Urinary bladder (tissue), 4 donors: ENCODE measurements around the gene HSPBP1. TPM values are rescaled to one million over a fixed set of nuclear protein-coding genes. Genes with fewer than 3 reads are reported as not detected.
"Not testable (repeated sequence)": the region's sequence is repeated elsewhere in the genome, so short reads cannot be mapped to it uniquely, and the experiment has no call there.

Experiments
- DNase-seq: peaks from one replicate; pipeline ENCODE4 v3.0.0-alpha.2; 2015; ENCODE audit errors: extremely low spot score
- H3K27ac ChIP-seq: one replicate; pipeline ENCODE4 v1.5.1; 2013; ENCODE audit warnings: low read depth, mild to moderate bottlenecking, moderate library complexity
- H3K36me3 ChIP-seq: one replicate; pipeline ENCODE4 v1.6.1; 2013; ENCODE audit warnings: mild to moderate bottlenecking, moderate library complexity; ENCODE audit not compliant: insufficient read depth
- H3K4me1 ChIP-seq: one replicate; pipeline ENCODE4 v1.6.1; 2013; ENCODE audit warnings: mild to moderate bottlenecking, moderate library complexity; ENCODE audit not compliant: insufficient read depth
- H3K4me3 ChIP-seq: one replicate; pipeline ENCODE4 v1.5.1; 2013; ENCODE audit warnings: low read depth, low read length
- WGBS: extraction: QIAGEN DNeasy Blood & Tissue Kit; methylation state at CpG from one replicate; pipeline ENCODE4 v1.1.7; 2013; 5-methylcytosine and 5-hydroxymethylcytosine counted together
- polyA plus RNA-seq: library from polyadenylated mRNA; stranded (reverse); fragments of 200-250 nt; gene quantifications from one replicate; pipeline ENCODE4 v1.2.3, GENCODE V29; 2013
- small RNA-seq: library from RNA; depleted of rRNA; stranded (forward); fragments of <200 nt; gene quantifications from one replicate; pipeline ENCODE3, GENCODE V24; 2014
- total RNA-seq: library from RNA; depleted of rRNA; stranded (reverse); fragments of >200 nt; gene quantifications from one replicate; pipeline ENCODE4 v1.2.3, GENCODE V29; 2014
- donor health status: healthy with polysubstance abuse.
- donor health status: healthy.

The HSPBP1 gene
- total and polyA plus RNA-seq, 2 donors, result 6.5 to 56.3 TPM

DNA sequence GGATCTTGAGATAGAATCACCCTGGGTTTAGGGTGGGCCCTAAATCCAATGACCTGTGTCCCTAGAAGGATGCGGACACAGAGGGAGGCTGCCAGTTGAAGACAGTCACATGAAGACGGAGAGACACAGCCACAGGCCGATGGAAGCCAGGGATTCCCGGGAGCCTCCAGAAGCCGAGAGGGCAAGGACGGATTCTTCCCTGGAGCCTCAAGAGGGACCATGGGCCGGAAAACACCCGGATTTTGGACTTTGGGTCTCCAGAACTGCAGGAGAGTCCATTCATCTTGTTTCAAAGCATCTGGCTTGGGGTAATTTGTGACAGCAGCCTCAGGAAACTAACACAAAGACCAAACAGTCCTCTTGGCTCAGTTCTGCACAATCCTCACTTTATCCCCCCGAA, 53.6 kb downstream of the HSPBP1 start:
- 79% methylated on average over 9 of the region's 9 CpGs for WGBS
- H3K4me1 ChIP-seq, result no peaks in the 10 kb centered on the region
- no peak overlapping the region for H3K27ac ChIP-seq
- no peak for DNase-seq
- H3K36me3 ChIP-seq, result peaks cover 8% of the 10 kb centered on the region
- H3K4me3 ChIP-seq, result no peak overlapping the region

DNA sequence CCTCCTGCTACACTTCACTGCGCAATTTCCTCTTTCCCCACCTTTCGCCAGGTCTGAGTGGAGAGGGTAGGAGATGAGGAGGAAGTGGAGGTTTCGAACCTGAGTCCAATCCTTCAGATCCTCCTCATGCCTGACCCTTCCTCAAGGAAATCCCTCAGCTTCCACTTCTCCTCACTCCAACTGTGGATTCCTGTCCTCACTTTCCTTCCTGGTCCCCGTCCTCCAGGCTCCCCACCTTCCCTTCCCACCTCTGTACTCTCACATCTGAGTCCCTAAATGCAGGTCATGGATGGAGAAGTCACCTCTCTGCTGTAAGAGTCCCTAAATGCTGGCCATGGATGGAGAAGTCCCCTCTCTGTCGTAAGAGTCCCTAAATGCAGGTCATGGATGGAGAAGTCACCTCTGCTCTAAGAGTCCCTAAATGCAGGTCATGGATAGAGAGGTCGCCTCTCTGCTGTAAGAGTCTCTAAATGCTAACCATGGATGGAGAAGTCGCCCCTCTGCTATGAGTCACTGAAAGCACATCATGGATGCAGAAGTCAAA, 54.4 kb downstream of the HSPBP1 start:
- no peaks in the 10 kb centered on the region for H3K4me1 ChIP-seq
- 91% methylated on average over 7 of the region's 7 CpGs for WGBS
- no peak for DNase-seq
- no peak overlapping the region for H3K4me3 ChIP-seq
- no peak overlapping the region for H3K27ac ChIP-seq
- peaks cover 3% of the 10 kb centered on the region for H3K36me3 ChIP-seq

DNA sequence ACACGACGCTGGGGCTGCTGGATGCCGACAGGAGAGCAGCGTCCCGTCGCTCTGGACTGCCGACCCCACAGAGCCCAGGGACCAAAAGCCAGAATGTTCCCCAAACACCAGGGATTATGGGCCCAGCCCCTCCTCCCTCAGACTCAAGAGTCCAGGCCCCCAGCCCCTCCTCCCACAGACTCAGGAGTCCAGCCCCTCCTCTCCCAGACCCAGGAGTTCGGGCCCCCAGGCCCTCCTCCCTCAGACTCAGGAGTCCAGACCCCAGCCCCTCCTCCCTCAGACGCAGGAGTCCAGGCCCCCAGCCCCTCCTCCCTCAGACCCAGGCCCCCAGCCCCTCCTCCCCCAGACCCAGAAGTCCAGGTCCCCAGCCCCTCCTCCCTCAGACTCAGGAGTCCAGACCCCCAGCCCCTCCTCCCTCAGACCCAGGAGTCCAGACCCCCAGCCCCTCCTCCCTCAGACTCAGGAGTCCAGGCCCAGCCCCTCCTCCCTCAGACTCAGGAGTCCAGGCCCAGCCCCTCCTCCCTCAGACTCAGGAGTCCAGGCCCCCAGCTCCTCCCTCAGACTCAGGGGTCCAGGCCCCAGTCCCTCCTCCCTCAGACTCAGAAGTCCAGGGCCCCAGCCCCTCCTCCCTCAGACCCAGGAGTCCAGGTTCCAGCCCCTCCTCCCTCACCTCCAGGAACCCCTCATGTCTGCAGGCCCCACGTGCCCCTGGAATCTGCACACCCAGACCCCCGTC, 55.1 kb downstream of the HSPBP1 start:
- H3K27ac ChIP-seq, H3K36me3 ChIP-seq, DNase-seq, H3K4me1 ChIP-seq, H3K4me3 ChIP-seq: not testable (repeated sequence)
- 63% methylated on average over 11 of the region's 11 CpGs for WGBS

DNA sequence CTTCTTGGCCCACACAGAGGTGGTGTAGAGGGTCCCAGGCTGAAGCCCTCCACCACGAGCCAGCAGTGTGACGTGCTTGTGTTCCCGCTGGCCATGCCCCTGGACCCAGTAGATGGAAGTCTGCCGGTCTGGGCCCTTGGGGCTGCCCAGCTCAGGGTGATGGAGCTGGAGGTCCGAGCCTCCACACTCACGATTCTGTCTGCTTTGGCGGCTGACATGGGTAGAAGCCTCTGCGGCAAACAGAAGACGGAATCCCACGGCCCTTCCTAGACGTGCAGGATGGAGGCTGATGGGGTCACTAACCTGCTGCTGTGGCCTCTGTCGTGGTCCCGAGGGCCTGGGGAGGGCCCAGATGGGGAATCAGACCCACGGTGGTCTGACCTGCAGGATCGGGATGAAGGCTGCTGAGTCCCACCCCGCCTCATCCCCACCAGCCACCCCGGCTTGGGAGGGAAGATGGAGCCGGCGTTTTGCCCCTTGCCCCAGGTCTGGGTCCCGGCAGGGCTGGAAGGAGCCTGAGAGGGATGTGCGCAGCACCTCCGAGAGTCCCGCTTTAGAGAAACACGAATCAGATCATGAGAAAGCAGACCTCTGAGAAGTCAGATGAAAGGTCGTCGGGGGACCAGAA, 55.8 kb downstream of the HSPBP1 start:
- no peaks in the 10 kb centered on the region for H3K4me1 ChIP-seq
- WGBS, result 79% methylated on average over 26 of the region's 26 CpGs
- no peak for DNase-seq
- no peak overlapping the region for H3K27ac ChIP-seq
- no peaks in the 10 kb centered on the region for H3K36me3 ChIP-seq
- no peak overlapping the region for H3K4me3 ChIP-seq

DNA sequence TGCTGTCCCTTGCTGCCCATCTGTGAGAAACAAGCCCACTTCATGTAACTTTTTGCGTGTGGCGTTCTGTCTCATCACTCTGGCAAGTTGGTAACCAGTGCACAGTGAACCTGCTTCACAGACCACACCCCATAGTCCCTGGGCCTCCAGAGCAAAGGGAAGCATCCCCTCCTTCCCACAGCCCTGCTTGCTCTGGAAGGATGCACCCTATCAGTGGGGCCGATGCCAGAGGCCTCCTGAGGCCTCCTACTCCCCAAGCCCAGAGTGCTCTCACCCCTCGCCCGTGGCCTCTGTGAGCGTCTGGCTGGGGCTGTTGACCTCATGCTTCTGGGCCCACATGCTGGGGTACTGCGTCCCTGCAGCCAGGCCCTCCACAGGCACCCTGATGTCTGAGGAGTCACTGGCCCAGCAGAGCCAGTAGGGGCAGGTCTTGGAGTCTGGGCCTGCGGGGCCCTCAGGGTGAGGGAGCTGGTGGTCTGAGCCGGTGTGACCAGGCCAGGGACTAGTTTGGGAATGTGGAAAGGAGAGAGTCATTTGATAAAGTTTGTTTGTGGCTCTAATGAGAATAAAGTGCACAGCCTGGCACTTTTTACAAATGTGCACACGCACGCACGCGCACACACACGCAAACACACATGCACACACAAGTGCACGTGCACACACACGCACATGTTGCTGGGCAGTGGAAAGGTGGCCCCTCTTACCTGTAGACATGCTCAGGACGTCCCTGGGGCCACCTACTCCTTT, 56.4 kb downstream of the HSPBP1 start:
- Histone ChIP-seq H3K36me3 (no peaks in the 10 kb centered on the region), H3K27ac (no peak overlapping the region), H3K4me1 (no peaks in the 10 kb centered on the region), H3K4me3 (no peak overlapping the region)
- no peak for DNase-seq
- 83% methylated on average over 17 of the region's 17 CpGs for WGBS

DNA sequence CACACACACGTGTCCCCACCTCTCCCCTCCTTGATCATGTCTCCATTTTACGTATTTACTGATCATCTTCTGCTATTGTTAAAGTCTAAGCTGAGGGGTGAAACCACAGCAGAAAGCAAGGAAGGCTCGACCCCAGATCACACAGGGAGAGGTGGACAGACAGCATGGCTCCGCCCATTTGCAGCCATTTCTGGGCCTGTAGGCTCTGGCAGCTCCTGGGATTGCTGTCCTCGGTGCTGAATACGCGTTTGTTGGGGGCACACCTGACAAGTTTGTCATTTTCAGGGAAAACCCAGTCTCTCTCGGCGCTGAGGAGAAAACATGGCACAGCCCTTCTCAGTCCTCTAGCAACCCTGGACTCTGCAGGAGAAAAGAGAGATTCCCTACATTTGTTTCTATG, 59.4 kb downstream of the HSPBP1 start:
- H3K4me1 ChIP-seq, result no peaks in the 10 kb centered on the region
- no peak overlapping the region for H3K27ac ChIP-seq
- DNase-seq, result no peak
- 69% methylated on average over 9 of the region's 9 CpGs for WGBS
- no peak overlapping the region for H3K4me3 ChIP-seq
- no peaks in the 10 kb centered on the region for H3K36me3 ChIP-seq

DNA sequence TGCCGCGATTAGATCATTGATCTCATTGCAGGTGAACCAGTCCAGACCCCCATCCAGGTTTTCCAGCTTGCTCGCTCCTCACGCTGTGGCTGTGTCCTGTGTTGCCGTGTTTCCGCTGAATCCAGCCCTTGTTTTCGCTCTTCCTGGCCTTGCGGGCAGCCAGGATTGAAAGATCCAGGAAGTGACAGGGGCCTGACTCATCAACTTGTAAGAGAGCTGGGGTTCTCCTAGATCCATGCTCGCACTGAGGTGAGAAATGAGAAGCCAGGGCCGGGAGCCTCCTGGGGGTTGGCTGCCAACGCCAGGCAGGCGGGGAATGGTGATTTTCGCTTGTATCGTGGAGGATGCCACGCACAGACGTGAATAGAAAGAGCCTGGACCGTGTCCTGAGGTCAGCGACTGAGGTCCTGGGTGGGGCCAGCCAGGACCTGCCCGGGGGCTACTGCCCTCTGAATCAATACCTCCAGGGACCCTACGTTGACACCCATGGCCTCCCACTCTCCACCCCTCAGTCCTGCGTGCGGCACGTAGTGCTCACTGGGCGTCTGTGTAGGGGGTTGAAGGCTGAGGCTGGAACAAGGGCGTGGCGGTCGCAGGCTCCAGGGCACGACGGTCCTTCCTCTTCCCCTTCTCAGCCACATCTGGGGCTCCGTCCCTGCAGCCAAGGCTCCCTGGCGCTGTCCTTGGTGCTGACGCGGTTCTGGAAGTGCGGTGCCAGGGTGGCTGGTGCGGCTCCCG, 63.3 kb downstream of the HSPBP1 start:
- WGBS, result 5% methylated on average over 36 of the region's 36 CpGs
- Histone ChIP-seq H3K27ac (no peak overlapping the region), H3K4me1 (no peaks in the 10 kb centered on the region), H3K36me3 (no peaks in the 10 kb centered on the region), H3K4me3 (no peak overlapping the region)
- peak; percentile 59 for DNase-seq

DNA sequence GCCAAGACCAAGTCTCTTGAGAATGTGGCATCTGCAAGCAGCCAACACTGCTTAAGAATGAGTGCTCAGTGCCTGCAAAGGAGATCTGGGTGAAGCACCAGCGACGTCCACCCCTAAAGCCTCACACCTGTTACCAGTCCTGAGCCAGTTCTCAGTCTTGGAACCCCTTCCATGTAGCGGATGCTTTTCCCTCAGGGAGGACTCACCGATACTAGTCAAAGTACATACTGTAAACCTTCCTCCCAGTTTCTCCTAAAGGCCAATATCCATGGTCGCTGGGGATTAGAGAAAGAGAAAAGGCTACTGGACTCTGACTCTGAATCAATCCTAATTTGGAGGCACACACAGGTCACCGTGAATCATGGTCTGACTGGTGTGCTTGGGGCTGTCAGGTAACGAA, 66.4 kb downstream of the HSPBP1 start:
- H3K4me1 ChIP-seq, result no peaks in the 10 kb centered on the region
- no peaks in the 10 kb centered on the region for H3K36me3 ChIP-seq
- H3K27ac ChIP-seq, result no peak overlapping the region
- H3K4me3 ChIP-seq, result no peak overlapping the region
- DNase-seq, result no peak
- WGBS, result 82% methylated on average over 7 of the region's 7 CpGs

DNA sequence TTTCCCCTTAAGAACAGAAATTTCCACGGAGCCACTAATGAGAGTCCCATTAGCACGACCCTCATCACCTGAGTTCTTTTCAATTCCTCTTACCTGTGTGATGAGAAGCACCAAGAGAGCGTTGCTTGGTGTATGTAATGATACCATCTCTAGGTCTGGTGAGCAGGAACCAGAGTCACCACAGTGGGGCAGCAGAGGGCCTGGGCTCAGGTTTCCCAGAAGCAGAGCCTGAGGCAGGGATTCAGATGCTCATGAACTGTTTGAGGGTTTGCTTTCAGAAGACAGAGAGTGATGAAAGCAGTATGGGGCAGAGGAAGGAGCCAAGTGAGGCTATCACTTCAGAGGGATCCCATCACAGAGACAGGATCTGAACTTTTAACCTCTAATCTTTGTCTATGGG, 67.5 kb downstream of the HSPBP1 start:
- 75% methylated on average over 3 of the region's 3 CpGs for WGBS
- no peaks in the 10 kb centered on the region for H3K4me1 ChIP-seq
- no peaks in the 10 kb centered on the region for H3K36me3 ChIP-seq
- no peak overlapping the region for H3K27ac ChIP-seq
- no peak for DNase-seq
- no peak overlapping the region for H3K4me3 ChIP-seq

Small RNA genes within 50 kb of the gene (small RNA-seq; reads per million reads assigned to genes)
- 0.09 reads per million for gene MIR6802
- gene MIR6803, result 0.18 reads per million
- gene MIR6804, result not detected

Other genes starting within 250 kb of the HSPBP1 start
- not detected for gene GP6, start 241.8 kb downstream of the HSPBP1 start, total RNA-seq
- gene GP6, start 241.8 kb downstream of the HSPBP1 start, polyA plus RNA-seq, result 0.16 TPM
- 15.0 TPM for gene RDH13, start 217.0 kb downstream of the HSPBP1 start, total RNA-seq
- gene RDH13, start 217.0 kb downstream of the HSPBP1 start, polyA plus RNA-seq, result 12.4 TPM
- gene EPS8L1, start 204.2 kb downstream of the HSPBP1 start, total RNA-seq, result 3.0 TPM
- 8.1 TPM for gene EPS8L1, start 204.2 kb downstream of the HSPBP1 start, polyA plus RNA-seq
- gene PPP1R12C, start 162.5 kb downstream of the HSPBP1 start, total RNA-seq, result 24.8 TPM
- 219 TPM for gene PPP1R12C, start 162.5 kb downstream of the HSPBP1 start, polyA plus RNA-seq
- gene TNNT1, start 130.9 kb downstream of the HSPBP1 start, total RNA-seq, result 47.2 TPM
- gene TNNT1, start 130.9 kb downstream of the HSPBP1 start, polyA plus RNA-seq, result not detected
- not detected for gene TNNI3, start 122.4 kb downstream of the HSPBP1 start, total RNA-seq
- gene TNNI3, start 122.4 kb downstream of the HSPBP1 start, polyA plus RNA-seq, result not detected
- 0.37 TPM for gene DNAAF3, start 113.5 kb downstream of the HSPBP1 start, total RNA-seq
- 0.62 TPM for gene DNAAF3, start 113.5 kb downstream of the HSPBP1 start, polyA plus RNA-seq
- gene SYT5, start 99.8 kb downstream of the HSPBP1 start, total RNA-seq, result 0.74 TPM
- gene SYT5, start 99.8 kb downstream of the HSPBP1 start, polyA plus RNA-seq, result 0.77 TPM
- 3.6 TPM for gene PTPRH, start 70.6 kb downstream of the HSPBP1 start, total RNA-seq
- 1.6 TPM for gene PTPRH, start 70.6 kb downstream of the HSPBP1 start, polyA plus RNA-seq
- 0.79 TPM for gene TMEM86B, start 51.3 kb downstream of the HSPBP1 start, total RNA-seq
- 4.5 TPM for gene TMEM86B, start 51.3 kb downstream of the HSPBP1 start, polyA plus RNA-seq
- gene PPP6R1, start 21.1 kb downstream of the HSPBP1 start, total RNA-seq, result 14.5 TPM
- gene PPP6R1, start 21.1 kb downstream of the HSPBP1 start, polyA plus RNA-seq, result 43.1 TPM
- gene BRSK1, start 3.9 kb upstream of the HSPBP1 start, total RNA-seq, result 9.7 TPM
- gene BRSK1, start 3.9 kb upstream of the HSPBP1 start, polyA plus RNA-seq, result 8.8 TPM
- 0.48 TPM for gene TMEM150B, start 45.2 kb upstream of the HSPBP1 start, total RNA-seq
- 1.7 TPM for gene TMEM150B, start 45.2 kb upstream of the HSPBP1 start, polyA plus RNA-seq
- gene KMT5C, start 59.8 kb upstream of the HSPBP1 start, total RNA-seq, result 9.3 TPM
- 10.2 TPM for gene KMT5C, start 59.8 kb upstream of the HSPBP1 start, polyA plus RNA-seq
- not detected for gene COX6B2, start 74.6 kb upstream of the HSPBP1 start, total RNA-seq
- gene COX6B2, start 74.6 kb upstream of the HSPBP1 start, polyA plus RNA-seq, result 0.39 TPM
- not detected for gene GARIN5B, start 83.2 kb upstream of the HSPBP1 start, total RNA-seq
- not detected for gene GARIN5B, start 83.2 kb upstream of the HSPBP1 start, polyA plus RNA-seq
- 0.42 TPM for gene IL11, start 90.4 kb upstream of the HSPBP1 start, total RNA-seq
- gene IL11, start 90.4 kb upstream of the HSPBP1 start, polyA plus RNA-seq, result 0.53 TPM
- gene TMEM190, start 96.7 kb upstream of the HSPBP1 start, total RNA-seq, result not detected
- gene TMEM190, start 96.7 kb upstream of the HSPBP1 start, polyA plus RNA-seq, result not detected
- not detected for gene TMEM238, start 104.2 kb upstream of the HSPBP1 start, total RNA-seq
- 0.43 TPM for gene TMEM238, start 104.2 kb upstream of the HSPBP1 start, polyA plus RNA-seq
- 141 TPM for gene RPL28, start 105.8 kb upstream of the HSPBP1 start, total RNA-seq
- 1,449 TPM for gene RPL28, start 105.8 kb upstream of the HSPBP1 start, polyA plus RNA-seq
- gene UBE2S, start 127.7 kb upstream of the HSPBP1 start, total RNA-seq, result 29.9 TPM
- gene UBE2S, start 127.7 kb upstream of the HSPBP1 start, polyA plus RNA-seq, result 17.5 TPM
- 0.16 TPM for gene SHISA7, start 163.2 kb upstream of the HSPBP1 start, total RNA-seq
- 0.05 TPM for gene SHISA7, start 163.2 kb upstream of the HSPBP1 start, polyA plus RNA-seq
- 35.1 TPM for gene ISOC2, start 181.5 kb upstream of the HSPBP1 start, total RNA-seq
- gene ISOC2, start 181.5 kb upstream of the HSPBP1 start, polyA plus RNA-seq, result 94.1 TPM
- gene C19orf85, start 184.6 kb upstream of the HSPBP1 start, total RNA-seq, result not detected
- gene C19orf85, start 184.6 kb upstream of the HSPBP1 start, polyA plus RNA-seq, result 0.51 TPM
- 0.79 TPM for gene ZNF628, start 196.5 kb upstream of the HSPBP1 start, total RNA-seq
- gene ZNF628, start 196.5 kb upstream of the HSPBP1 start, polyA plus RNA-seq, result 11.9 TPM
- 7.1 TPM for gene NAT14, start 205.1 kb upstream of the HSPBP1 start, total RNA-seq
- gene NAT14, start 205.1 kb upstream of the HSPBP1 start, polyA plus RNA-seq, result 27.0 TPM
- 24.4 TPM for gene SSC5D, start 208.3 kb upstream of the HSPBP1 start, total RNA-seq
- gene SSC5D, start 208.3 kb upstream of the HSPBP1 start, polyA plus RNA-seq, result 24.4 TPM